Measurements from ENCODE around the gene CARM1. TPM values are rescaled to one million over a fixed set of nuclear protein-coding genes. Genes with fewer than 3 reads are reported as not detected.
"Not testable (repeated sequence)": the region's sequence is repeated elsewhere in the genome, so short reads cannot be mapped to it uniquely, and the experiment has no call there.

Gene CARM1
- total and polyA plus RNA-seq, 11 donors = 22.4 to 39.5 (median 29.3) TPM

GRCh38 chr19:10852098-10852800 lies 19.1 kb upstream of the CARM1 start:
- Histone ChIP-seq H3K4me3 (no peak overlapping the region), H3K36me3 (no peaks in the 10 kb centered on the region), H3K9me3 (peaks cover 0 to 3% (median 0%) of the 10 kb centered on the region in 12 donors), H3K4me1 (peaks cover 0 to 7% (median 0%) of the 10 kb centered on the region in 12 donors), H3K27me3 (peaks cover 0 to 8% (median 0%) of the 10 kb centered on the region in 9 donors), H3K27ac (no peak overlapping the region)
- TF ChIP-seq CTCF (IDR thresholded peaks at IDR 0.05) (no peak), POLR2A (IDR thresholded peaks at IDR 0.05) (no peak)
- intact Hi-C loops (cut with DNase I) = no loop called here
- DNase-seq (peak in 1 of 5 donors; percentile 12), ATAC-seq (no peak)
- 77 to 82% (median 80%) methylated on average over 7 of the region's 7 CpGs for WGBS, 4 donors

- no peaks in the 10 kb centered on the region for H3K36me3 ChIP-seq
- 69 to 77% (median 75%) methylated on average over 7 of the region's 7 CpGs for WGBS, 4 donors
- DNase-seq (peak in 1 of 5 donors; percentile 7), ATAC-seq (no peak)
- H3K27ac ChIP-seq = no peak overlapping the region
- H3K27me3 ChIP-seq = peaks cover 0 to 8% (median 0%) of the 10 kb centered on the region in 9 donors
- intact Hi-C loops (cut with DNase I) = no loop called here
- no peak overlapping the region for H3K4me3 ChIP-seq
- peaks cover 0 to 3% (median 0%) of the 10 kb centered on the region in 12 donors for H3K4me1 ChIP-seq
- no peaks in the 10 kb centered on the region for H3K9me3 ChIP-seq
- TF ChIP-seq CTCF (IDR thresholded peaks at IDR 0.05) (no peak), POLR2A (IDR thresholded peaks at IDR 0.05) (no peak)
Measured at GRCh38 chr19:10852941-10853340, 18.4 kb upstream of the CARM1 start.

- ATAC-seq (no peak), DNase-seq (no peak)
- peaks cover 0 to 5% (median 0%) of the 10 kb centered on the region in 9 donors for H3K27me3 ChIP-seq
- H3K4me3 ChIP-seq = no peak overlapping the region
- no peaks in the 10 kb centered on the region for H3K36me3 ChIP-seq
- H3K9me3 ChIP-seq = no peaks in the 10 kb centered on the region
- no peak overlapping the region for H3K27ac ChIP-seq
- intact Hi-C loops (cut with DNase I) = no loop called here
- H3K4me1 ChIP-seq = no peaks in the 10 kb centered on the region
- TF ChIP-seq CTCF (IDR thresholded peaks at IDR 0.05) (no peak), POLR2A (IDR thresholded peaks at IDR 0.05) (no peak)
- WGBS, 4 donors = 70 to 79% (median 75%) methylated on average over 7 of the region's 7 CpGs
Measured at GRCh38 chr19:10854350-10855089, 16.8 kb upstream of the CARM1 start.

- DNase-seq (no peak), ATAC-seq (no peak)
- 70 to 81% (median 73%) methylated on average over 5 of the region's 5 CpGs for WGBS, 4 donors
- Histone ChIP-seq H3K27ac (no peak overlapping the region), H3K4me3 (no peak overlapping the region), H3K4me1 (no peaks in the 10 kb centered on the region), H3K9me3 (no peaks in the 10 kb centered on the region), H3K27me3 (no peaks in the 10 kb centered on the region), H3K36me3 (no peaks in the 10 kb centered on the region)
- intact Hi-C loops (cut with DNase I) = no loop called here
- TF ChIP-seq POLR2A (IDR thresholded peaks at IDR 0.05) (no peak), CTCF (IDR thresholded peaks at IDR 0.05) (peak in 8 of 12 donors; percentile 8 to 50 (median 31))
Measured at GRCh38 chr19:10855879-10856522, 15.4 kb upstream of the CARM1 start.

GRCh38 chr19:10856899-10857298 lies 14.5 kb upstream of the CARM1 start:
- WGBS, 4 donors = 91 to 100% (median 95%) methylated on average over 1 of the region's 1 CpG
- ATAC-seq; H3K9me3 ChIP-seq; H3K27me3 ChIP-seq; H3K4me3 ChIP-seq; DNase-seq; H3K36me3 ChIP-seq; H3K27ac ChIP-seq; intact Hi-C loops (cut with DNase I); H3K4me1 ChIP-seq: not testable (repeated sequence)
